AG09309 (cell line): ENCODE data around the gene SCD5.

Source experiments
- DNase-seq: peaks from one replicate; pipeline ENCODE4 v3.0.0-alpha.2; 2010; ENCODE audit warnings: low read depth
- H3K4me3 ChIP-seq: 2 replicates; pipeline ENCODE4 v1.5.1; 2011; ENCODE audit warnings: mild to moderate bottlenecking, low read depth, low read length, moderate library complexity; ENCODE audit not compliant: control insufficient read depth
- TF ChIP-seq, protein P1 (sequence below): IDR thresholded peaks from 2 replicates; pipeline ENCODE4 v1.5.1; 2011; ENCODE audit warnings: mild to moderate bottlenecking, low read depth, low read length, inconsistent platforms; ENCODE audit not compliant: insufficient read depth, control insufficient read depth; ENCODE audit errors: missing control alignments

The SCD5 gene

DNA sequence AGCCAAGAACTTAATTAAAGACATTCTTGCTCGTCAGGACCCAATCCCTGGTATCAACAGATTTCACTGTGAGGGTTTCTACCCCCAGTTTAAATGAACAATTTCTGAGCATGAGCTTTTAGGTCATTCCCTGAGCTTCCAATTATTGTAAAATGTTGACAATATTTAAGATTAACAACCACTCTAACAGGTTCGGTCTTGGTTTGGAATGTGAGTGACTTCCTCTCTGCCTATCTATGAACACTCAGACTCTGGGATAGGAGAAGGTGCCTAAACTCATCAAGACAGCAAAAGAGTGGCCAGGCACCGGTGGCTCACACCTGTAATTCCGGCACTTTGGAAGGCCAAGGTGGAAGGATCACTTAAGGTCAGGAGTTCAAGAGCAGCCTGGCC is 153.9 kb downstream of the SCD5 start:
- DNase-seq = no peak
- no peak overlapping the region for H3K4me3 ChIP-seq
- TF ChIP-seq, protein P1, sequence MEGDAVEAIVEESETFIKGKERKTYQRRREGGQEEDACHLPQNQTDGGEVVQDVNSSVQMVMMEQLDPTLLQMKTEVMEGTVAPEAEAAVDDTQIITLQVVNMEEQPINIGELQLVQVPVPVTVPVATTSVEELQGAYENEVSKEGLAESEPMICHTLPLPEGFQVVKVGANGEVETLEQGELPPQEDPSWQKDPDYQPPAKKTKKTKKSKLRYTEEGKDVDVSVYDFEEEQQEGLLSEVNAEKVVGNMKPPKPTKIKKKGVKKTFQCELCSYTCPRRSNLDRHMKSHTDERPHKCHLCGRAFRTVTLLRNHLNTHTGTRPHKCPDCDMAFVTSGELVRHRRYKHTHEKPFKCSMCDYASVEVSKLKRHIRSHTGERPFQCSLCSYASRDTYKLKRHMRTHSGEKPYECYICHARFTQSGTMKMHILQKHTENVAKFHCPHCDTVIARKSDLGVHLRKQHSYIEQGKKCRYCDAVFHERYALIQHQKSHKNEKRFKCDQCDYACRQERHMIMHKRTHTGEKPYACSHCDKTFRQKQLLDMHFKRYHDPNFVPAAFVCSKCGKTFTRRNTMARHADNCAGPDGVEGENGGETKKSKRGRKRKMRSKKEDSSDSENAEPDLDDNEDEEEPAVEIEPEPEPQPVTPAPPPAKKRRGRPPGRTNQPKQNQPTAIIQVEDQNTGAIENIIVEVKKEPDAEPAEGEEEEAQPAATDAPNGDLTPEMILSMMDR = no peak

DNA sequence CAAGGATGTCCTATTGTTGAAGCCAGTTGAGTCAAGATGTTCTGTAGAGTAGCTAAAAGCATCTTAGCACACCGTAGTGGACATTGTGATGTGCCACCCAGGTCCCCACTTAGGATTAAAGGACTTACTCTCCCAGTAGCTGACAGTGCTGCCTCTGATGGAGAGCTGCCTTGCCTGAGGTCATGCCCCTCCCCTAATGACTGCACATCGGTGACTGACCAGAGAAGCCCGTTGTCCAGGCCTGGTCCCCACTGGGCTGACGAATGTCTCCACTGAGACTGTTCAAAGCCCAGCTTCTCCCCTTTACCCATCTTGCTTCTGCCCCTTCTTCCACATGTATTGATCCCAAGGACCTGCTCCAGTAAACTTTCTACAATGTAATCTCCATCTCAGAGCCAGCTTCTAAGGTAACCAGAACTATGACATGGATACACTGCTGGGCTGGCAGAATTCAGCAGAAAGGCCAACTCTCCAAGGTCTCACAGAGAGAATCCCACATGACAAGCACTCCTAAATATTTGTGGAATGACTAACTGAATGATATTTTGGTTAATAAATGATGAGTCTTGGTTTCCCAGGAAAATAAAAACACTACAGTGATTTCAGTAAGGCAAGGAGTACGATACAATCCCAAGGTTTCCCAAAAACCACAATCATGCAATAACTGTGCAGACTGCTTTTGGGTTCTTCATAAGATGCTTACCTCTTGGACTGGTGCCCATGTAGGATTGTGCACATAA is 154.4 kb downstream of the SCD5 start:
- TF ChIP-seq, protein P1 = no peak
- peak; percentile 46 for DNase-seq
- H3K4me3 ChIP-seq = no peak overlapping the region

DNA sequence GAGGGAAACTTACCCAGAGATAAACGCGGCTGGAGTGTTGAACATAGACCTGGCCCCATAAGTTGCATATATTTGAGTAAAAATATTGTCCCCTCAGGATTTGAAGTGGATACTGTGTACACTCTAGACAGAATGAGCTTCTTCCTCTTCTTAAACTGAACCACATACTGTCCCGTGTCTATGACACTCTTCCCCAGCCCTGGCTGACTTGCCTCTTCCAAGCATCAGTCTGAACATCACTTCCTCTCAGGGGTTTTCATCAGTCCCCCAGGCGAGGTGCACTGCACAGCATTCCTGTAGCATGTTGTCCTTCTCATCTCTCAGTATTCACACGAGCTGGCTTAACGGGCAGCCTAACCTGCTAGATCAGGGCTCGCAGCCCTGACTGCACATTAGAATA is 156.3 kb downstream of the SCD5 start:
- TF ChIP-seq, protein P1 = no peak
- DNase-seq = no peak
- H3K4me3 ChIP-seq = no peak overlapping the region

DNA sequence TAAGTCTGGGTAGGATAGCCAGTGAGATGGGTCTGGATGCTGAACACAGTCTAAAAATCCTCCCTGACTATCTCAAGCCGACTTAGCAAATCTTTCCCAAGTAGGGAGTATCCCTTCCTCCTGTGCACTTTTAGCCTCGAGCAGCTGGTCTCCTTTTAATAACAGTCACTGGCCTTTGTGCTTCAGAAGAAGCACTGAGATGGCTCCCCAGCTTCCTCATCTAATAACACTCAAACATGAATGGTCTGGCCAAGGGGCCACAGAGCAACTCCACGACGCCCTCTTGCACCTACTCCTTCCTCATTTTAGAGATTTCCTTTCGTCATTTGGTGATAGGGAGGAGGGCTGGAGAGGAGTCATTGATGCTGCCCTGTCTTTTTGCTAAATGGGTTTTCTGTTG is 158.1 kb downstream of the SCD5 start:
- DNase-seq = no peak
- TF ChIP-seq, protein P1 = no peak
- no peak overlapping the region for H3K4me3 ChIP-seq

DNA sequence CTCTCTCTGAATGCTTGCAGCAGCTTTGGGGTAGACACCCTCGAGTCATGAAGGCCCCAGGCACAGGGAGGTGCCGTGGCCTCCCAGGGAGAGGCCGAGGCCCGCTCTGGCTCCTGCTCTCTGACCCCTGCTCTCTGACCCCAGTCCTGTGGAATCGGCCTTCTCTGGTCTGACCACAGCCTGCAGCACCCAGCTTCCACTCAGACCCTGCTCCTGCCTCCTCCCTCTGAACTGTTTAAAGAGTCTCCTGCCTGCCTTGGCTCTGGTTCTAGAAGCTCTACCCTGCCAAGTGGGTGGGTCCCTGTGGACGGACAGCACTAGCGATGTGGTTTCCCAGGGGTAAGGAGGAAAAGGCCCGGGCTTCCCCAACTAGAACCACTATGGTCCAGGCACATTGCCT is 158.6 kb downstream of the SCD5 start:
- TF ChIP-seq, protein P1 = no peak
- no peak overlapping the region for H3K4me3 ChIP-seq
- no peak for DNase-seq

DNA sequence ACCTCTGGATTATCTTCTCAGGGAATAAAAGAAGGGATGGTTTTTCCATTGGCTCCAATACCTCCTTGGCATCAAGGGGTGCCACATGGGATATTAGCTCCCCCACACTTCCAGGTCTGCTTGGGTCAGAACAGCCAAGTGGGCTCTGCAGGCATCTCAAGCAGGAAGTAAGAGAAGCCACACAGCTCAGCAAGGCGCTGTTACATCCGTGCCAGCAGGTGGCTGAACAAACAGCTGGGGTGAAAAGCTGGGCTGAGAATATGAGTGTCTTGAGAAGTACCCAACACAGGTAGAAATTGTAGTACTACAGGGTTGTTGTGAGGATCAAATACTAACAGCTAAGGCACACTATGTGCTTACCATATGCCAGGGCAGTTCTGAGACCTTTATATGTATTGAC is 160.1 kb downstream of the SCD5 start:
- DNase-seq = no peak
- TF ChIP-seq, protein P1 = no peak

More for the DNA sequence above, 160.1 kb downstream of the SCD5 start:
- H3K4me3 ChIP-seq = no peak overlapping the region
